GM21786 (cell line): ENCODE data around the gene PSRC1.

Experiments
- ATAC-seq: cut with Tn5 transposase; IDR thresholded peaks from one replicate; pipeline ENCODE4 v1.9.1; 2021; ENCODE audit not compliant: unreplicated experiment

The PSRC1 gene

DNA sequence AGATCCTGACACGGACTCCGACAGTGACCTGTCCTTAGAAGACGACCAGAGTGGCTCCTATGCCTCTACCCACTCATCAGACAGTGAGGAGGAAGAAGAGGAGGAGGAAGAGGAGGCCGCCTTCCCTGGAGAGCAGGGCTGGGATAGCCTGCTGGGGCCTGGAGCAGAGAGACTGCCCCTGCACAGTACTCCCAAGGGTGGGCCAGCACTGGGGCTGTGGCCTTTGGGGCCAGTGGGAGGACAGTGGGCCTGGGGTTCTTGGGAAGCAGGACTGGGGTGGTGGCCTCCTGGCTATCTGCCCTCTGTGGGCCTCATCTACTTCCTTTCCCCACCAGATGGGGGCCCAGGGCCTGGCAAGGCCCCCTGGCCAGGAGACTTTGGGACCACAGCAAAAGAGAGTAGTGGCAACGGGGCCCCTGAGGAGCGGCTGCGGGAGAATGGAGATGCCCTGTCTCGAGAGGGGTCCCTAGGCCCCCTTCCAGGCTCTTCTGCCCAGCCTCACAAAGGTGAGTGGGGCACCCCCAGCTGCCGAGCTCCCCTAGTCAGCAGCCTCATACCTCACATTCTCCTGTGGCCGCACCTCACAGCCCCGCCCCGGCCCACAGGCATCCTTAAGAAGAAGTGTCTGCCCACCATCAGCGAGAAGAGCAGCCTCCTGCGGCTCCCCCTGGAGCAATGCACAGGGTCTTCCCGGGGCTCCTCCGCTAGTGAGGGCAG lies 10.0 kb downstream of the PSRC1 start:
- ATAC-seq: no peak

DNA sequence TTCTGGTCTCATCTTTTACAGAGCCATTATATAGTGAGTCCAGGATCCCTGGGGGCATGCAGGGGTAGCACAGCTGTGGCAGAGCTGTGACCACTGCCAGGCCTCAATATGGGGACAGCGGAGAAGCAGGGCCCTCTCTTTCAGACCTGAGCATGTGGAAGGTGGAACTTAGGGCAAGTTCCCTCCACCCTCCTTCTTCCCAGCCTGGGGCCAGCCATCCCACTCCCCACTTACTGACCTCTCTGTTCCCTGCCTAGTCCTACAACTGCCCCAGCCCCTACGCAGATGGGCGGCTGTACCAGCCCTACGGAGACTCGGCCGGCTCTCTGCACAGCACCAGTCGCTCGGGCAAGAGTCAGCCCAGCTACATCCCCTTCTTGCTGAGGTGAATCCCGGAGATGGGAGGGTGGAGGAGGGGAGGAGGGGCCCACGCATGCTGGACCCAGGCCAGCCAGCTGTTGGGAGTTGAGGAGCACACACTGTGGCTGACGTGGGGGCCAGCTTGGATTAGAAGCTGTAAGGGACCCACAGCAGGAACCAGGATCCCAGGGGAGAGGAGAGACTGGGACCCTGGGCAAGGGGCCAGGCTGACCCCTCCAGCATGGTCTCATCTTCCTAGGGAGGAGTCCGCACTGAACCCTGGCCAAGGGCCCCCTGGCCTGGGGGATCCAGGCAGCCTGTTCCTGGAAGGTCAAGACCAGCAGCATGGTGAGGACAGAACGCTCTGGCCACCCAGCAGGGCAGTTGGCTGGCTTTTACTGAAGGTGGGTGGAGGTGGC lies 10.7 kb downstream of the PSRC1 start:
- ATAC-seq: no peak

DNA sequence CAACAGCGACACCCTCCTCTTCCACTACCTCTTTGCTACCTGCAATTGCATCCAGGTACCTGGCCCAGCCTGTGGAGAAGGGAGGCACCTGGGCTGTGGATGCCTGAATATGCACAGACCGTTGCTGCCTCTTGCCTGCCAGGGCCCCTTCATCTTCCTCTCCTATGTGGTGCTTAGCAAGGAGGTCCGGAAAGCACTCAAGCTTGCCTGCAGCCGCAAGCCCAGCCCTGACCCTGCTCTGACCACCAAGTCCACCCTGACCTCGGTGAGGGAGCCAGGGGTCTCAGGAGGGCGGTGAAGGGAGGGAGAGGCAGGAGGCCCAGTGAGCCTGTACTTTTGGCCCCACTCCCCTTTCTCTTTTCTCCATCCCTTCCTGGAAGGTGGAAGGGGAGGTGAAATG lies 11.5 kb downstream of the PSRC1 start:
- no peak for ATAC-seq

DNA sequence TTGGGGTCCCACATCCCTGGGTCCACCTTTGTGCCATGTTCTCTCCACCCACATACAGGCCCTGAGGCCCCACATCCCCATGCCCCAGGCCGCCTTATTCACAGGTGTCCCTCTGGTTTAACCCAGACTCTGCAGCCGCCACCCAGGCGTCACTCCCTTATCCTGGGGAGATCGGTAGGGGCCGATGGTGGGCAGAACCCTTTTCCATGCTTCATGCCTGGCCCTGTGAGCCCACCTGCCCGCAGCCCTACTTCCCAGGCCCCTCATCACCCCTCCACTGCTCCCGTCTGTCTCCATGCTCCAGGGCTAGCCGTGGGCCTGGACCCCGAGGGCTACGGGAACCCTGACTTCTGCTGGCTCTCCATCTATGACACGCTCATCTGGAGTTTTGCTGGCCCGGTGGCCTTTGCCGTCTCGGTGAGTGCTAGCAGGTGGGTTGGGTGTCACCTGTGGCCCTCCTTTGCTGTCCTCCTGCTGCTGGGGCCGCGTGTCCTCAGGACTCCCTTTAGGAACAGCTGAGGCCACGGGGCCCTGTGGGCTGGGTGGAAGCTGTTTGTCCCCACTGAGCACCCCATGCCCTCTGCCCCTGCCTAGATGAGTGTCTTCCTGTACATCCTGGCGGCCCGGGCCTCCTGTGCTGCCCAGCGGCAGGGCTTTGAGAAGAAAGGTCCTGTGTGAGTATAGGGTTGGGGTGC lies 12.2 kb downstream of the PSRC1 start:
- no peak for ATAC-seq

- ATAC-seq: no peak
Observed at GRCh38 chr1:109269981-109270622, 12.8 kb downstream of the PSRC1 start.

DNA sequence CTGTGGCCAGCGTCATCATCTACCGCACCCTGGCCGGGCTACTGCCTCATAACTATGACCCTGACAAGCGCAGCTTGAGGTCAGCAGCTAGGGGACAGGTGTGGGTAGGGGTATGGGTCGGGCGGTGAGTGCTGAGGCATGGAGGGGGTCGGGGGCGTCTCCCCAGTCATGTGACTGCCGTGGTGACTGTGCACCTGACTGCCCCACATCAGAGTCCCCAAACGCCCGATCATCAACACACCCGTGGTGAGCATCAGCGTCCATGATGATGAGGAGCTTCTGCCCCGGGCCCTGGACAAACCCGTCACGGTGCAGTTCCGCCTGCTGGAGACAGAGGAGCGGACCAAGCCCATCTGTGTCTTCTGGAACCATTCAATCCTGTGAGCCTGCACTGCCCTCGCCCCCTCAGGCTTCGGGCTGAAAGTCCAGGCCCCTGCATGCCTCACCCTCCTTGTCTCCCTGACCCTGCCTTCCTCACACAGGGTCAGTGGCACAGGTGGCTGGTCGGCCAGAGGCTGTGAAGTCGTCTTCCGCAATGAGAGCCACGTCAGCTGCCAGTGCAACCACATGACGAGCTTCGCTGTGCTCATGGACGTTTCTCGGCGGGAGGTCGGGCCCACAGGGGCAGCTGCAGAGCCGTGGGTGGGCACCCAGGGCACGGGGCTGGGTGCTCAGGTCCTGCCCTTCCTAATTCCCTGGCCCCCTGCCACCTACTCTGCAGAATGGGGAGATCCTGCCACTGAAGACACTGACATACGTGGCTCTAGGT lies 13.5 kb downstream of the PSRC1 start:
- ATAC-seq: no peak

GRCh38 chr1:109268431-109269211 lies 14.3 kb downstream of the PSRC1 start:
- no peak for ATAC-seq

- ATAC-seq: no peak
Observed at GRCh38 chr1:109267743-109268300, 15.1 kb downstream of the PSRC1 start.

DNA sequence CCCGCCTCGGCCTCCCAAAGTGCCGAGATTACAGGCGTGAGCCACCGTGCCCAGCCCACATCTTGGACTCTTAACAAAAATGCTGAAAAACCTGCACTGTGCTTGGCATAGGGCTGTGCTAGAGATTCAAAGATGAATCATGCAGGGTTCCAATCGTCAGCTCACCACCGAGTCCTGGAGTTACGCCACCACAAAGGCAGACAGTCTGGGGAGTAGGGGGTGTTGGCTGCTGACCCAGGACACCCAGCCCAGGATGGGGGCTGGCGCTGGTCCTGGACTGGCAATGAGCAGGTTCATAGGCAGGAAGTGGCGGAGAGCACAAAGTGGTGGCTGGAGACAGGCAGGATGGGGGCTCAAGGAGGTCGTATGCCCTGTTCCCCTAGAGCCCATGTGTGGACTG lies 16.0 kb downstream of the PSRC1 start:
- no peak for ATAC-seq

DNA sequence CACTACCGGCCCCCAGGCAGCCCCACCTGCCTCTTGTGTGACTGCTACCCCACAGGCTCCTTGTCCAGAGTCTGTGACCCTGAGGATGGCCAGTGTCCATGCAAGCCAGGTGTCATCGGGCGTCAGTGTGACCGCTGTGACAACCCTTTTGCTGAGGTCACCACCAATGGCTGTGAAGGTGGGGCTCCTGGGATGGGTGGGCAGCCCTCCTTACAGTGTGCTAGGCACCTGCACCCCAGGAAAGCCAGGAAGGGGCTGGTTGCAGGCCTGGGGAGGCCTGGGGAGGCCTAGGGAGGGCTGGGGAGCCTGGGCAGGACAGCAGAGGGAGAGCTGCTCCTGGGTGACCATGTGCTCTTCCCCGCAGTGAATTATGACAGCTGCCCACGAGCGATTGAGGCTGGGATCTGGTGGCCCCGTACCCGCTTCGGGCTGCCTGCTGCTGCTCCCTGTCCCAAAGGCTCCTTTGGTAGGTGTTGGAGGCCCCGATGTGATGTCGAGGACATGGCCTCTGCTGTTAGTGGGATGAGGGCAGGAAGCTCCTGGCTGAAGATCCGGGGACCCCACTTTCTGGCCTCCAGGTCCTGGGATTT lies 17.1 kb downstream of the PSRC1 start:
- ATAC-seq: no peak

DNA sequence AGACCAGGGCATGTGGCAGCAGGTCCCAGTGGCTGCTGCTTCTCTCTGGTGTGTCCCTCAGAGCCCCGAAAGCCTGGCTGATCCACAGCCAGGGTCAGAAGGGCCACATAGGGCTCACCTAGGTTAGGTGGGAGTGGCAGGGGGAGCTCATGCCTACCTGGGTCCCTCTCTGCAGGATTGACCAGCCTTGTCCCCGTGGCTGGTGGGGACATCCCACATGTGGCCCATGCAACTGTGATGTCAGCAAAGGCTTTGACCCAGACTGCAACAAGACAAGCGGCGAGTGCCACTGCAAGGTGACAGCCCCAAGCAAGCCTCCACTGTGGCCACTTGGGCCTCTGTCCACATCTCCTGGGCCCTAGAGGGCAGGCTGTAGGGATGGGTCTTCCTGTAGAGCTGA lies 17.9 kb downstream of the PSRC1 start:
- ATAC-seq: no peak

DNA sequence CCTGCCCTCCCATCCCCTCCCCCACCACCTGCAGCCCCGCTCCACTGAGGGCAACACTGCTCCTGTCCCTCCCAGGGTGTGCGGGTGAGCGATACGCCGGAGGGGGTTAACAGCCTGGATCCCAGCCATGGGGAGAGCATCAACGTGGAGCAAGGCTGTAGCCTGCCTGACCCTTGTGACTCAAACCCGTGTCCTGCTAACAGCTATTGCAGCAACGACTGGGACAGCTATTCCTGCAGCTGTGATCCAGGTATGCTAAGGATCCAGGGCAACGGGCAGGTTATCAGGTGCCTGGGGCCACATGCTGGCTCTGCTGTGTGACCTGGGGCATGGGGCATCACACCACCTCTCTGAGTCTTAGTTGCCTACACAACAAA lies 18.6 kb downstream of the PSRC1 start:
- no peak for ATAC-seq

DNA sequence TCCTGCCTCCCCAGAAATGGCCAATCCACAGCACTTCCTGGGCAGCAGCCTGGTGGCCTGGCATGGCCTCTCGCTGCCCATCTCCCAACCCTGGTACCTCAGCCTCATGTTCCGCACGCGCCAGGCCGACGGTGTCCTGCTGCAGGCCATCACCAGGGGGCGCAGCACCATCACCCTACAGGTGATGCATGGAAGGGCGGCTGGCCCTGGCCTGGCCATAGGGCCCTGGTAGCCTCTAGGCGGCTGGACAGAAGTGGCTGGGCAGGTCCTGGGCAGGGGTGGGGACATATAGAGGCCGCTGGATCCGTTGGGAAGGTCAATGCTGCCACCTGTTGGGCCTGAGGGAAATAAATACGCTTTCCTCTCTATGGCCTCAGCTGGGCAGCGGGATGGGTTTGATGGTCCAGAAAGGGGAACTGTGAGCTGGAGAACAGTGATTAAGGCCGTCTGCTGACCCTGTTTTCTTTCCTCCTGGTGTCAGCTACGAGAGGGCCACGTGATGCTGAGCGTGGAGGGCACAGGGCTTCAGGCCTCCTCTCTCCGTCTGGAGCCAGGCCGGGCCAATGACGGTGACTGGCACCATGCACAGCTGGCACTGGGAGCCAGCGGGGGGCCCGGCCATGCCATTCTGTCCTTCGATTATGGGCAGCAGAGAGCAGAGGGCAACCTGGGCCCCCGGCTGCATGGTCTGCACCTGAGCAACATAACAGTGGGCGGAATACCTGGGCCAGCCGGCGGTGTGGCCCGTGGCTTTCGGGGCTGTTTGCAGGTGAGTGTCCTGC lies 19.2 kb downstream of the PSRC1 start:
- no peak for ATAC-seq

- ATAC-seq: no peak
Observed at GRCh38 chr1:109263234-109263596, 19.7 kb downstream of the PSRC1 start.

GRCh38 chr1:109262231-109263055 lies 20.5 kb downstream of the PSRC1 start:
- no peak for ATAC-seq

GRCh38 chr1:109261578-109261977 lies 21.4 kb downstream of the PSRC1 start:
- ATAC-seq: no peak

- ATAC-seq: no peak
Observed at GRCh38 chr1:109261006-109261405, 21.9 kb downstream of the PSRC1 start.
